HepG2 (cell line): Measurements from ENCODE around the gene SLC35F1. TPM values are rescaled to one million over a fixed set of nuclear protein-coding genes. Genes with fewer than 3 reads are reported as not detected.

Source experiments
- ATAC-seq: fragments of 200-7000 bp; cut with Tn5 transposase; 3 replicates; pipeline ENCODE4 v1.9.1; 2020; ENCODE audit warnings: mild to moderate bottlenecking, moderate library complexity
- BruUV-seq: library from RNA; stranded (reverse); fragments of 400-500 nt; replicated peaks from 2 replicates; lab custom pipeline; 2021; lab: Mats Ljungman, UMichigan
- CTCF ChIA-PET: fragments of 300-600 bp; formaldehyde crosslinking; extraction: SDS; loops from one replicate; lab custom pipeline; 2021; ENCODE audit warnings: low total read pairs, inconsistent platforms, low intra/inter-chr PET ratio; lab: Yijun Ruan, JAX
- POLR2A ChIA-PET: fragments of 350-600 bp; sonication (Branson Sonifier 250); formaldehyde crosslinking; loops from one replicate; lab custom pipeline; 2020; ENCODE audit warnings: antibody characterized with exemption, inconsistent platforms; lab: Yijun Ruan, JAX
- DNase-seq: peaks from one replicate; pipeline ENCODE4 v3.0.0-alpha.2; 2015; ENCODE audit warnings: low spot score
- FAIRE-seq: peaks from 3 replicates; lab custom pipeline; 2011; peaks lifted over from hg19 to GRCh38; lab: Jason Lieb, UNC
- H2AFZ ChIP-seq: one replicate; pipeline ENCODE4 v1.6.1; 2011; ENCODE audit warnings: low read length, inconsistent platforms
- H3K27ac ChIP-seq: fragments of 300-600 bp; 3 replicates; pipeline ENCODE4 v1.8.0; 2011; ENCODE audit warnings: mixed run types, mild to moderate bottlenecking, mixed read lengths, low read length, inconsistent platforms; ENCODE audit not compliant: insufficient read depth; ENCODE audit errors: extremely low read length
- H3K27me3 ChIP-seq, 2 experiments: fragments of 200-600 bp in 1 of 2; 2 replicates in 1 of 2; 3 replicates in 1 of 2; pipeline versions ENCODE4 v1.6.0 to v1.8.0; 2011; ENCODE audit warnings: low read length in 2 of 2, mild to moderate bottlenecking in 2 of 2, moderate library complexity in 2 of 2, inconsistent platforms in 1 of 2; ENCODE audit not compliant: insufficient read depth in 2 of 2, control insufficient read depth in 1 of 2
- H3K36me3 ChIP-seq, 2 experiments: fragments of 200-600 bp in 1 of 2; replicated peaks in 1 of 2; 2 replicates in 1 of 2; 3 replicates in 1 of 2; pipeline versions ENCODE4 v1.5.1 to v1.8.0; 2011; ENCODE audit warnings: low read length in 2 of 2, inconsistent platforms in 1 of 2; ENCODE audit not compliant: insufficient read depth in 2 of 2, control insufficient read depth in 1 of 2
- H3K4me1 ChIP-seq: 2 replicates; pipeline ENCODE4 v1.5.1; 2012; ENCODE audit warnings: low read length, inconsistent platforms; ENCODE audit not compliant: insufficient read depth
- H3K4me2 ChIP-seq: 2 replicates; pipeline ENCODE4 v1.6.0; 2011; ENCODE audit warnings: low read depth, low read length, inconsistent platforms
- H3K4me3 ChIP-seq, 3 experiments: fragments of 200-600 bp in 1 of 3; sonication (generic), shearing (Covaris generic) in 1 of 3; replicated peaks in 1 of 3; 2 replicates each; pipeline ENCODE4 v1.5.1; 2011 to 2016; ENCODE audit warnings: low read length in 3 of 3, inconsistent platforms in 2 of 3, low read depth in 2 of 3, mild to moderate bottlenecking in 2 of 3, control low read depth in 1 of 3, mixed read lengths in 1 of 3; ENCODE audit not compliant: insufficient read depth in 1 of 3
- H3K79me2 ChIP-seq: one replicate; pipeline ENCODE4 v1.6.1; 2011; ENCODE audit warnings: low read length, inconsistent platforms; ENCODE audit not compliant: insufficient read depth
- H3K9ac ChIP-seq: 2 replicates; pipeline ENCODE4 v1.6.0; 2011; ENCODE audit warnings: mild to moderate bottlenecking, low read depth, low read length, inconsistent platforms; ENCODE audit not compliant: insufficient read depth
- H3K9me3 ChIP-seq: 2 replicates; pipeline ENCODE4 v1.5.1; 2012; ENCODE audit warnings: mild to moderate bottlenecking, low read length
- H4K20me1 ChIP-seq: 2 replicates; pipeline ENCODE4 v1.6.0; 2011; ENCODE audit warnings: inconsistent platforms, mild to moderate bottlenecking, low read length, moderate library complexity; ENCODE audit not compliant: insufficient read depth
- HOXA5 ChIP-seq: sonication (generic); formaldehyde crosslinking; IDR thresholded peaks from 2 replicates; pipeline ENCODE4 v1.4.0; 2020; ENCODE audit warnings: missing genetic modification reagents
- MBD4 ChIP-seq: IDR thresholded peaks from 2 replicates; pipeline ENCODE4 v1.6.1; 2012; ENCODE audit warnings: low read length, inconsistent platforms, borderline replicate concordance
- MXD4 ChIP-seq: IDR thresholded peaks from 2 replicates; pipeline ENCODE4 v1.6.1; 2016; ENCODE audit warnings: mild to moderate bottlenecking, missing biosample characterization, missing genetic modification reagents
- NPAS2 ChIP-seq: sonication (generic); formaldehyde crosslinking; IDR thresholded peaks from 2 replicates; pipeline ENCODE4 v1.8.0; 2022; ENCODE audit warnings: mild to moderate bottlenecking, missing genetic modification reagents, borderline replicate concordance
- ZNF441 ChIP-seq: sonication (generic); formaldehyde crosslinking; IDR thresholded peaks from 2 replicates; pipeline ENCODE4 v1.7.0; 2021; ENCODE audit warnings: missing genetic modification reagents, borderline replicate concordance
- ZNF746 ChIP-seq: sonication (generic); formaldehyde crosslinking; IDR thresholded peaks from 2 replicates; pipeline ENCODE4 v1.8.0; 2022; ENCODE audit warnings: mild to moderate bottlenecking, missing genetic modification reagents
- ZNF839 ChIP-seq: sonication (generic); formaldehyde crosslinking; IDR thresholded peaks from 2 replicates; pipeline ENCODE4 v1.4.0; 2020; ENCODE audit warnings: missing genetic modification reagents, mild to moderate bottlenecking, borderline replicate concordance
- WGBS: methylation state at CpG from one replicate; pipeline ENCODE4 v1.1.6; 2017; ENCODE audit warnings: low lambda C conversion rate; 5-methylcytosine and 5-hydroxymethylcytosine counted together
- in situ Hi-C: cut with HindIII; loops from 2 replicates; pipeline ENCODE4 v1.10.0; 2017; ENCODE audit warnings: low pct_unique_long_range_greater_than_20kb; ENCODE audit not compliant: extremely low pct_ligation_motif_present
- intact Hi-C: fragments of 100-400 bp; cut with micrococcal nuclease; formaldehyde crosslinking; loops from one replicate; pipeline ENCODE4 v1.10.0; 2022; ENCODE audit not compliant: unreplicated experiment
- polyA plus RNA-seq, 8 experiments: library from polyadenylated mRNA; depleted of rRNA in 3 of 8; stranded (reverse) in 7 of 8; unstranded in 1 of 8; fragments of >200 nt; fragmentation: Illumina TruSeq in 4 of 8; extraction: Trizol in 4 of 8; gene quantifications; 2 replicates each; pipeline versions ENCODE4 v1.2.1 to v1.2.3, GENCODE V29; 2011 to 2016; ENCODE audit warnings: low read depth in 4 of 8, missing spikeins in 1 of 8, mixed read lengths in 1 of 8; ENCODE audit not compliant: insufficient read depth in 1 of 8
- total RNA-seq, 5 experiments: library from RNA; depleted of rRNA; stranded (reverse); fragments of >200 nt; fragmentation: Illumina TruSeq; extraction: Trizol; gene quantifications; 2 replicates each; pipeline ENCODE4 v1.2.3, GENCODE V29; 2016; ENCODE audit warnings: low read depth in 1 of 5
- TF ChIP-seq, protein P1 (sequence below): sonication (generic); formaldehyde crosslinking; IDR thresholded peaks from 2 replicates; pipeline ENCODE4 v1.9.0; 2021; ENCODE audit warnings: missing genetic modification reagents, borderline replicate concordance
- TF ChIP-seq, protein P2 (sequence below): IDR thresholded peaks from 2 replicates; pipeline ENCODE4 v1.6.1; 2016; ENCODE audit warnings: low read depth, missing genetic modification reagents, missing compliant biosample characterization
- TF ChIP-seq, protein P3 (sequence below): sonication (generic); formaldehyde crosslinking; IDR thresholded peaks from 2 replicates; pipeline ENCODE4 v1.4.0; 2020; ENCODE audit warnings: missing genetic modification reagents, borderline replicate concordance

Gene SLC35F1
- total and polyA plus RNA-seq, 2 of the 13 experiments (the other 11 are each of a cell fraction or from before 2014, with no cell fraction given) = 0.01 TPM; not detected in 1

DNA sequence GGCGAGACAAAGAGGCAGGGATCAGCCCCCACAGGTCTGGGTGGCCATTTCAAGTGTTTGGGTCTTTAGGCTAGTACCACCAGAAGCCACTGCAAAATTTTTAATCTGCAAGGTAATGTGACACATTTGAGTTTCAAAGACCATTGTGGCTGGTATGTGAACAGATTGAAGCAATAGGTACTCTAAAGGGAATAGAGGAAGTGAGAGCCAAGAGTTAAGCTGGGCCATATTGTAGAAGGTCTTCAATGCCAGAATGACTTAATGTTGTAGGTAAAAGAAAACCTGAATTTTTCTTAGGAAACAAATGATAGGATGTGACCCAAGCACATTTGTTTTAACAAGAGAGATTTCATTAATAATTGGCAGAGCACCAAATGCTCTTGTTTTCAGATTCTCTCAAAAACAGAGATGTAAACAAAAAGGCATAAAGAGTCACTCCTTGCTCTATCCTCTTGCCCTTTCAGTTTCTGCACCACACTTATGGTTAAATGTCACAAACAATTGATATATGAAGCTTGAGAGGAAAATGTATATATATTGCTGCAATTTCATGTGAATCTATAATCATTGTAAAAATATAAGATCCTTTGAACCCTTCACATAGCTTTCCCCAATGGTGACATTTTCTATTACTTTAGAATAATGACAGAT, 333.9 kb downstream of the SLC35F1 start:
- no peak overlapping the region for H2AFZ ChIP-seq
- DNase-seq = no peak
- intact Hi-C loops = no loop called here
- H3K4me1 ChIP-seq = no peaks in the 10 kb centered on the region
- 0% methylated on average over 1 of the region's 1 CpG for WGBS
- H3K36me3 ChIP-seq = no peaks in the 10 kb centered on the region
- no peaks in the 10 kb centered on the region for H3K9me3 ChIP-seq
- H3K9ac ChIP-seq = no peak overlapping the region
- no TSS peak for BruUV-seq
- CTCF ChIA-PET = no interaction called here
- no peaks in the 10 kb centered on the region for H4K20me1 ChIP-seq
- in situ Hi-C loops = no loop called here
- H3K4me3 ChIP-seq = no peak overlapping the region
- no peak overlapping the region for H3K27ac ChIP-seq
- POLR2A ChIA-PET = no interaction called here
- no peaks in the 10 kb centered on the region for H3K27me3 ChIP-seq
- no peaks in the 10 kb centered on the region for H3K79me2 ChIP-seq
- no peak overlapping the region for H3K4me2 ChIP-seq
- ATAC-seq = no peak
- FAIRE-seq = no peak
- TF ChIP-seq, protein P1, sequence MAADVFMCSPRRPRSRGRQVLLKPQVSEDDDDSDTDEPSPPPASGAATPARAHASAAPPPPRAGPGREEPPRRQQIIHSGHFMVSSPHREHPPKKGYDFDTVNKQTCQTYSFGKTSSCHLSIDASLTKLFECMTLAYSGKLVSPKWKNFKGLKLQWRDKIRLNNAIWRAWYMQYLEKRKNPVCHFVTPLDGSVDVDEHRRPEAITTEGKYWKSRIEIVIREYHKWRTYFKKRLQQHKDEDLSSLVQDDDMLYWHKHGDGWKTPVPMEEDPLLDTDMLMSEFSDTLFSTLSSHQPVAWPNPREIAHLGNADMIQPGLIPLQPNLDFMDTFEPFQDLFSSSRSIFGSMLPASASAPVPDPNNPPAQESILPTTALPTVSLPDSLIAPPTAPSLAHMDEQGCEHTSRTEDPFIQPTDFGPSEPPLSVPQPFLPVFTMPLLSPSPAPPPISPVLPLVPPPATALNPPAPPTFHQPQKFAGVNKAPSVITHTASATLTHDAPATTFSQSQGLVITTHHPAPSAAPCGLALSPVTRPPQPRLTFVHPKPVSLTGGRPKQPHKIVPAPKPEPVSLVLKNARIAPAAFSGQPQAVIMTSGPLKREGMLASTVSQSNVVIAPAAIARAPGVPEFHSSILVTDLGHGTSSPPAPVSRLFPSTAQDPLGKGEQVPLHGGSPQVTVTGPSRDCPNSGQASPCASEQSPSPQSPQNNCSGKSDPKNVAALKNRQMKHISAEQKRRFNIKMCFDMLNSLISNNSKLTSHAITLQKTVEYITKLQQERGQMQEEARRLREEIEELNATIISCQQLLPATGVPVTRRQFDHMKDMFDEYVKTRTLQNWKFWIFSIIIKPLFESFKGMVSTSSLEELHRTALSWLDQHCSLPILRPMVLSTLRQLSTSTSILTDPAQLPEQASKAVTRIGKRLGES (CRISPR knock-in tag) = no peak
- TF ChIP-seq, protein P2, sequence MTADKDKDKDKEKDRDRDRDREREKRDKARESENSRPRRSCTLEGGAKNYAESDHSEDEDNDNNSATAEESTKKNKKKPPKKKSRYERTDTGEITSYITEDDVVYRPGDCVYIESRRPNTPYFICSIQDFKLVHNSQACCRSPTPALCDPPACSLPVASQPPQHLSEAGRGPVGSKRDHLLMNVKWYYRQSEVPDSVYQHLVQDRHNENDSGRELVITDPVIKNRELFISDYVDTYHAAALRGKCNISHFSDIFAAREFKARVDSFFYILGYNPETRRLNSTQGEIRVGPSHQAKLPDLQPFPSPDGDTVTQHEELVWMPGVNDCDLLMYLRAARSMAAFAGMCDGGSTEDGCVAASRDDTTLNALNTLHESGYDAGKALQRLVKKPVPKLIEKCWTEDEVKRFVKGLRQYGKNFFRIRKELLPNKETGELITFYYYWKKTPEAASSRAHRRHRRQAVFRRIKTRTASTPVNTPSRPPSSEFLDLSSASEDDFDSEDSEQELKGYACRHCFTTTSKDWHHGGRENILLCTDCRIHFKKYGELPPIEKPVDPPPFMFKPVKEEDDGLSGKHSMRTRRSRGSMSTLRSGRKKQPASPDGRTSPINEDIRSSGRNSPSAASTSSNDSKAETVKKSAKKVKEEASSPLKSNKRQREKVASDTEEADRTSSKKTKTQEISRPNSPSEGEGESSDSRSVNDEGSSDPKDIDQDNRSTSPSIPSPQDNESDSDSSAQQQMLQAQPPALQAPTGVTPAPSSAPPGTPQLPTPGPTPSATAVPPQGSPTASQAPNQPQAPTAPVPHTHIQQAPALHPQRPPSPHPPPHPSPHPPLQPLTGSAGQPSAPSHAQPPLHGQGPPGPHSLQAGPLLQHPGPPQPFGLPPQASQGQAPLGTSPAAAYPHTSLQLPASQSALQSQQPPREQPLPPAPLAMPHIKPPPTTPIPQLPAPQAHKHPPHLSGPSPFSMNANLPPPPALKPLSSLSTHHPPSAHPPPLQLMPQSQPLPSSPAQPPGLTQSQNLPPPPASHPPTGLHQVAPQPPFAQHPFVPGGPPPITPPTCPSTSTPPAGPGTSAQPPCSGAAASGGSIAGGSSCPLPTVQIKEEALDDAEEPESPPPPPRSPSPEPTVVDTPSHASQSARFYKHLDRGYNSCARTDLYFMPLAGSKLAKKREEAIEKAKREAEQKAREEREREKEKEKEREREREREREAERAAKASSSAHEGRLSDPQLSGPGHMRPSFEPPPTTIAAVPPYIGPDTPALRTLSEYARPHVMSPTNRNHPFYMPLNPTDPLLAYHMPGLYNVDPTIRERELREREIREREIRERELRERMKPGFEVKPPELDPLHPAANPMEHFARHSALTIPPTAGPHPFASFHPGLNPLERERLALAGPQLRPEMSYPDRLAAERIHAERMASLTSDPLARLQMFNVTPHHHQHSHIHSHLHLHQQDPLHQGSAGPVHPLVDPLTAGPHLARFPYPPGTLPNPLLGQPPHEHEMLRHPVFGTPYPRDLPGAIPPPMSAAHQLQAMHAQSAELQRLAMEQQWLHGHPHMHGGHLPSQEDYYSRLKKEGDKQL (CRISPR knock-in tag) = no peak
- TF ChIP-seq NPAS2 = no peak
- no peak for TF ChIP-seq ZNF839
- no peak for TF ChIP-seq HOXA5 (CRISPR knock-in tag)
- no peak for TF ChIP-seq ZNF441 (CRISPR knock-in tag)
- TF ChIP-seq, protein P3, sequence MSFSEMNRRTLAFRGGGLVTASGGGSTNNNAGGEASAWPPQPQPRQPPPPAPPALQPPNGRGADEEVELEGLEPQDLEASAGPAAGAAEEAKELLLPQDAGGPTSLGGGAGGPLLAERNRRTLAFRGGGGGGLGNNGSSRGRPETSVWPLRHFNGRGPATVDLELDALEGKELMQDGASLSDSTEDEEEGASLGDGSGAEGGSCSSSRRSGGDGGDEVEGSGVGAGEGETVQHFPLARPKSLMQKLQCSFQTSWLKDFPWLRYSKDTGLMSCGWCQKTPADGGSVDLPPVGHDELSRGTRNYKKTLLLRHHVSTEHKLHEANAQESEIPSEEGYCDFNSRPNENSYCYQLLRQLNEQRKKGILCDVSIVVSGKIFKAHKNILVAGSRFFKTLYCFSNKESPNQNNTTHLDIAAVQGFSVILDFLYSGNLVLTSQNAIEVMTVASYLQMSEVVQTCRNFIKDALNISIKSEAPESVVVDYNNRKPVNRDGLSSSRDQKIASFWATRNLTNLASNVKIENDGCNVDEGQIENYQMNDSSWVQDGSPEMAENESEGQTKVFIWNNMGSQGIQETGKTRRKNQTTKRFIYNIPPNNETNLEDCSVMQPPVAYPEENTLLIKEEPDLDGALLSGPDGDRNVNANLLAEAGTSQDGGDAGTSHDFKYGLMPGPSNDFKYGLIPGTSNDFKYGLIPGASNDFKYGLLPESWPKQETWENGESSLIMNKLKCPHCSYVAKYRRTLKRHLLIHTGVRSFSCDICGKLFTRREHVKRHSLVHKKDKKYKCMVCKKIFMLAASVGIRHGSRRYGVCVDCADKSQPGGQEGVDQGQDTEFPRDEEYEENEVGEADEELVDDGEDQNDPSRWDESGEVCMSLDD (CRISPR knock-in tag) = no peak
- TF ChIP-seq ZNF746 = no peak
- no peak for TF ChIP-seq MXD4 (CRISPR knock-in tag)
- no peak for TF ChIP-seq MBD4
